GM12891 (cell line): ENCODE results near the gene MAP2K5.

Source experiments
- POLR2A ChIP-seq: IDR thresholded peaks from 2 replicates; pipeline ENCODE4 v1.6.1; 2011; ENCODE audit warnings: low read depth, low read length, control low read depth
- POLR2AphosphoS5 ChIP-seq: IDR thresholded peaks from 2 replicates; pipeline ENCODE4 v1.6.1; 2011; ENCODE audit warnings: low read depth, low read length, control low read depth
- SPI1 ChIP-seq: IDR thresholded peaks from 2 replicates; pipeline ENCODE4 v1.6.1; 2011; ENCODE audit warnings: low read depth, low read length, control low read depth
- TAF1 ChIP-seq: IDR thresholded peaks from 2 replicates; pipeline ENCODE4 v1.6.1; 2011; ENCODE audit warnings: low read depth, low read length, control low read depth

DNA sequence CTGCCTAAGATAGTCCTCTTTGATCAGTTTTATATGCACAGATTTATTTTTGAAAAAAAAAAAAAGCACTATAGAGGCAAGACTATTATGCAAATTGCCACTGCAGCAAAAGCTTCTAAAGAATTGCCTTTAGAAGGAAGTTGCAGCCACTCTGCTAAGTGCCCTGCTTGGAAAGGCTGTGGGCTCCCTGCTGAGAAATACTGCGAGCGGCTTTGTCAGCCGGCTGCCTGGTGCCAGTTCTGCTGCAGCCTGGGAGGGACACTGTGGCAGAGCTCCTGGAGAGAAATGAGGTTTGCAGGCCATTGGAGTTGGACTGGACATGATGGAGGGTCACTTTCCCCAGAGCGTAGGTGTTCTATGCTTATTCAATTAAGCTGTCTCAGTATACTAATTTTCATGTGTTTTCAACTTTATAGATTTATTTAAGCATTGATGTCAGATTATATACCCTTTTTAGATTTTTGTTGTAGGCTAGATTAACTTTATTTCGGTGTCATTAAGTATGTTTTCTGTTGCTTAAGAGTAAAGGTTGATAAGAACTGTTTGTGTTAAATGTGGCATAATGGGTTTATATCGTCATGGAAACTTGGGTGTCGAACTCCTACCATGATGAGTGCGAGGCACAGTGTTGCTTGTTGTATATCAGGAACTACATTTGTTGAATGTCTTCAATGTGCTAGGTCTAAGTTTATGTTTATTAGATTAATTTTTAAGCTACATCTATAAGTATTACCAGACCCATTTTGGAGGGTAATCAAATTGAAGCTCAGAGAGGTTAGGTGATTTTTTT lies 6.6 kb downstream of the MAP2K5 start:
- no peak for TF ChIP-seq POLR2A
- TF ChIP-seq POLR2AphosphoS5: no peak
- TF ChIP-seq TAF1: no peak
- TF ChIP-seq SPI1: no peak
